Mononuclear cell (primary cell): ENCODE data around the gene TMEM86B. TPM values are rescaled to one million over a fixed set of nuclear protein-coding genes. Genes with fewer than 3 reads are reported as not detected.

ENCODE experiments used
- H3K27me3 ChIP-seq: 2 replicates; pipeline ENCODE4 v1.6.0; 2011; ENCODE audit warnings: low read length, control low read depth; ENCODE audit not compliant: insufficient read depth
- H3K4me1 ChIP-seq: 2 replicates; pipeline ENCODE4 v1.5.1; 2011; ENCODE audit warnings: mild to moderate bottlenecking, low read length, control low read depth; ENCODE audit not compliant: insufficient read depth
- H3K4me3 ChIP-seq: 2 replicates; pipeline ENCODE4 v1.5.1; 2011; ENCODE audit warnings: mild to moderate bottlenecking, low read length, moderate library complexity
- H3K9me3 ChIP-seq: 2 replicates; pipeline ENCODE4 v1.5.1; 2011; ENCODE audit warnings: low read depth, mild to moderate bottlenecking, control low read depth, low read length
- total RNA-seq: library from RNA; depleted of rRNA; stranded (reverse); fragments of >200 nt; gene quantifications from one replicate; pipeline ENCODE4 v1.2.3, GENCODE V29; 2012

TMEM86B gene
- total RNA-seq, 1 donor: 2.0 TPM

DNA sequence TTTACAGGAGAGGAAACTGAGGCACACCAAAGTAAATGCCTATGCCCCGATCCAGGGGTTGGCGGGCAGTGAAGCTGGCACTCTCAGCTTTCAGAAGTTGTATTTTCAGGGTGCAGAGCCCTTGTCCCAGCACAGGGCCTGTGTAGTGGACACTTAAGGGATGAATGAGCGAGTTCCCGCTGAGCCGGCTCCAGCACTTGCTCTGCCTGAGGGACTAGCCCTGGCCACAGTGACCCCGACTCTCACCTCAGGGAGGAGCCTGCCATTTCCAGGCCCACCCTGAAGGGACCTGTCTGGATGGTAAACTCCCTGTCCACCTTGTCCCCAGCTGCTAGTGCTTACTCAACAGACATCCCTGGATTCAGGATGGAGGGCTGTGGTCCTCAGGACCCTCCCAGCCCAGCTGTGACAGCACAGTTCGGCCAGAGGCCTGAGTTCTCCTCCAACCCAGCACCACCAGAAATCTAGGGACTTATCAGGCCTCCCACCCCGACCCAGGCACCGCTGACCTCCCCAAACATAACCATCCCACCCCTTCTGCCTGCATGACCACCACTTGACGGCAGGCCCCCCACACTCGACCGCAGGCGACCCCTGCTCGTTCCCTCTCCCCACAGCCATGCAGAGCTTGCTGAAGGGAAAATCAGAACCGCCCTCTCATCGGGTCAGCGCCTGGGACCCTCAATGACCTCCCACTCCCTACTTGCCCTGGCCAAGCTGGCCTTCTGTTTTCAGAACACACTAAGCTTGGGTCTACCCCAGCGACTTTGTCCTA is 21.9 kb upstream of the TMEM86B start:
- Histone ChIP-seq H3K9me3 (no peaks in the 10 kb centered on the region), H3K4me3 (no peak overlapping the region), H3K27me3 (no peaks in the 10 kb centered on the region), H3K4me1 (peaks cover 79% of the 10 kb centered on the region)

DNA sequence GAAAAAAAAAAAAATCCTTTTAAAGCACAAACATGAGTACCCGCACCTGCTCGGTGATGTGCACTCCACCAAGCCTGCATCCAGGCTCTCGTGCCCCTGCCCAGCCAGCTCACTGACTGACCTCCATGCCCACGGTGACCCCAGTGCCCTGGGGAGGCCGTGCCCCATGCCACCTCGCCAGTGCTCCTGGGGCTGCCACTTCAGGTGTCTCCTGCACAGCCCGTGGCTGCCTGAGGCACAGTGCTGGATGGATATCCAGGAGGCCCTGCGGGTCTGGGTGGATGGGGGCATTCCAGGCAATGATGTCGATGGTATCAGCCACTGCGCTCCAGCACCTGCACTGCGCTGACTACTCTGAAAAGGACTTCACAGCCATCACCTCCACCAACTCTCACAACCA is 21.3 kb upstream of the TMEM86B start:
- H3K4me3 ChIP-seq: no peak overlapping the region
- no peaks in the 10 kb centered on the region for H3K9me3 ChIP-seq
- H3K4me1 ChIP-seq: peaks cover 73% of the 10 kb centered on the region
- H3K27me3 ChIP-seq: no peaks in the 10 kb centered on the region

DNA sequence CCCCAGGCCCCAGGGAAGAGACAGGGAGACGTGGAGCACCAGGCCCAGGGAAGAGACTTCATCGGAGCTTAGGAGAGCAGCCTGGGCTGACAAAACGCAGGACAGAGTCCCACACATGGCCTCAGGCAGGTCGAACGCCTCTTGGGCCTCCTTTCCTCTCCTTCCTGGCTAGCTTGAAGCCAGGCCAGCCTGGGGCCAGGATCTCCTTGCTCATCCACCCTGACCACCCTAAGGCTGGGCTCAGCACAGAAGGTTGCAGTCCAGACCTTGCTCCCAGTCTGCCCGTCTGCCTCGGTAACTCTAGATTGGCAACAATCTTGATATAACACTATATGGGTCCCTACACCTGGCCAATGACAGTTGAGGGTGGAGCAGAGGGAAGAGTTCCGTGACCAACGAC is 20.1 kb upstream of the TMEM86B start:
- Histone ChIP-seq H3K4me3 (no peak overlapping the region), H3K4me1 (peaks cover 64% of the 10 kb centered on the region), H3K9me3 (no peaks in the 10 kb centered on the region), H3K27me3 (no peaks in the 10 kb centered on the region)

DNA sequence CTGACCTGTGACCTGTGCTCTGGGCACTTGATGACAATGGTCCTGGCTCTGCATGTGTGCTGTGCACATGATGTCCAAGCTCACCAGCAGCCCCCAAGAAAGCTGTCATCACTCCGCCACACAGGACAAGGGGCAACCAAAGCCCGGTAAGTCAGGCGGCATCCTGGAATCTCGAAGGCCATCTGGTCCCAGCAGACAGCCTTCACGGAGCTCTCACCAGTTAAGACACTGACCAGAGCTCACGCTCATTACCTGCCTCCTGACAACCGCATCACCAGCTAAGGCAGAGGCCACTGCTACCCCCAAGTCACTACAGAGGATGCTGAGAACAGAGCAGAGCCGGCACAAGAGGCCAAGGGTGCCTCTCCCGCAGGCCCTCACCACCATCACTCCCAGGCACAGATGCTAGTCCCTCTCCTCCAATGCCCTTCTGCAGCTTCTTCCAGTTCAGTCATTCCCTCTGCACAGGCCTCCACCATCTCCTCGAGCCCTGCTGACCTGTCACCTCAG is 19.7 kb upstream of the TMEM86B start:
- Histone ChIP-seq H3K4me1 (peaks cover 59% of the 10 kb centered on the region), H3K4me3 (no peak overlapping the region), H3K27me3 (no peaks in the 10 kb centered on the region), H3K9me3 (no peaks in the 10 kb centered on the region)

DNA sequence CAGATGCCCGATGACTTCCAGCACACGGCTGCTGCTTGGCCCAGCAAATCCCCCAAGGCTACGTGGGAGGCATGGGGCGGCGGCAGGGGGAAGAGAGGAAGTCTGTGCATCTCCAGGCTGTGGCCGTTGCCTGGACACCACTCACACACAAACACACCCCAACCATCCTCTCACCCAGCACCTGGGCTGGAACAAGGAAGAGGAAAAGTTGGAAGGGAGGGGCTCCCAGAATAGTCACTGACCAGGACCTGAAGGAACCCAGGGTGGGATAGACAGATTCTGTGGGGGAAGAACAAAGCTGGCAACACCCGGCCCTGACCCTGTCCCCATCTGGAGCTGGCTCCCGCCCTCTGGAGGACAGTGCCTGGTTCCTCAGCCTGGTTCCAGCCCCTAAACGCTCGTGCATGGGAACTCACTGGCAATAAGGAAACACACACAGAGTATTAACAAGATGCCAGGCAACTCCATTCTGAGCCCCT is 19.1 kb upstream of the TMEM86B start:
- Histone ChIP-seq H3K27me3 (no peaks in the 10 kb centered on the region), H3K4me3 (no peak overlapping the region), H3K9me3 (no peaks in the 10 kb centered on the region), H3K4me1 (peaks cover 54% of the 10 kb centered on the region)

DNA sequence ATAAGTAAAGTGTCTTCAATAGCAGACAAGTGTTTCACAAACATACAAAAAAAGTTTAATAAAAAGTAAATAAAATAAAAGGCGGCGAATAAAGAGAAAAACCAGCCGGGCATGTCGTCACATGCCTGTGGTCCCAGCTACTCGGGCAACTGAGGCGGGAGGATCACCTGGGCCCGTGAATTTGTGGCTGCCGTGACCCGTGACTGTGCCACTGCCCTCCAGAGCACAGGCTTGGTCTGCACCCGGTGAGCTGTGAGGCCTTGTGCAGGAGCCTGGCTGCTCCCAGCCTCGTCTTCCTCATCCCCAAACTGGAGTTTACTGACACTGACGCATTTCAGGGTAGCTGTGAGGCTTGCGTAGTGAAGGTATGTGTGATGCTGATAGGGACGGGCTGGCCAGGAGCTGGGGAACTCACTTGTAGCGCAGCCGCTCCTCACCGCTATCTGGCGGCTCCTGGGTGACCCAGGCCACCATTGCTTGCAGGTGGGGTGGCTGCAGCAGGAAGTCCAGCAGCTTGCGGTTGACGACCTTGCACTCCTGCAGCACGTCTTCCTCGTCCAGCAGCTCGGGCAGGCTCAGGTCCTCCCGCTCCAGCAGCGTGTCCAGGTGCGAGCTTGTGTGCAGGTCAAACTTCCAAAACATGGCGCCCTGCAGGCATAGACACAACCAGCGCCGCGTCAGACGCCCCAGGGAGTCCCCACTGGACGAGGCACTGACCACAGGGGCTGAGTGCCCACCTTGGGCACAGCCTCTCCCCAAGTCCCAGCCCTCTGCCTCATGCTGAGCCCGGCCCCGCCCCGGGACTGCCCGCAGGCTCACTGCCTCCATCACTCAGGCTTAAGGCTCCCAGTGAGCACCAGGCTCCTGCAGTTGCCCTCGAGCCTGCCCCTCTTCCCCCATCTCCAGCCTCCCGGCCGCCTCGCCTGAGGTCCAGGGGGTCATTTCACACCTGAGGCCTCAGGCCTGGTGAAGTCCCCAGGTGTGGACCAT is 18.2 kb upstream of the TMEM86B start:
- Histone ChIP-seq H3K4me1 (peaks cover 45% of the 10 kb centered on the region), H3K27me3 (no peaks in the 10 kb centered on the region), H3K9me3 (no peaks in the 10 kb centered on the region)

DNA sequence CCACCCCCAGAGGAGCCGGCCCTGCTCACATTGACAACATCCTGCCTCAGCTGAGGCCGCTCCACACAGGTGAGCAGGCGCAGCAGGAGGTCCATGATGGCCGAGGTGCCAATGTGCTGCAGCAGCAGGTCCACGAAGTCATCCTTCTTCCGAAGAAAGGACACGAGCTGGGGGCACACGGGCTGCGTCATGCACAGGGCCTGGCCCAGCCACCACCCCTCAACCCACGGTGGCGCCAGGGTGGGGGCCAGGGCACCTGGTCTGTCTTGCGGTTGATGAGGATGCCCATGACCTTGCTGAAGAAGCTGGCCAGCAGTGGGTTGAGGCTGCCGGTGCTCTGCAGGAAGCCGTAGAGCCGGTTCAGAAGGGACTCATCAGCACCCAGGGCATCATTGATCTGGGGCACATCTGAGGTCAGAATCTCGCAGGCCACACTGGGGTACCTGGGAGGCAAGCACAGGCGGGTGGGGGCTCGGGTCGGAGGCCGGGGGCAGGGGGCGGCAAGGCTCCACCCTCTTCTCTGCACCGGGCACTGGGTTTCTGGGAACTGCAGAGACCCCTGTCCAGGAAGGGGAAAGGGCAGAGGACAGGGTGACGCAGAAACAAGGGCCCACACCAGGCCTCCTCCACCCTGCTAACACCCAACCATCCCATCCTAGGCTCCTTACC is 16.8 kb upstream of the TMEM86B start:
- no peak overlapping the region for H3K4me3 ChIP-seq
- peaks cover 31% of the 10 kb centered on the region for H3K4me1 ChIP-seq
- no peaks in the 10 kb centered on the region for H3K9me3 ChIP-seq
- no peaks in the 10 kb centered on the region for H3K27me3 ChIP-seq

More for the DNA sequence above, 18.2 kb upstream of the TMEM86B start:
- H3K4me3 ChIP-seq: no peak overlapping the region

DNA sequence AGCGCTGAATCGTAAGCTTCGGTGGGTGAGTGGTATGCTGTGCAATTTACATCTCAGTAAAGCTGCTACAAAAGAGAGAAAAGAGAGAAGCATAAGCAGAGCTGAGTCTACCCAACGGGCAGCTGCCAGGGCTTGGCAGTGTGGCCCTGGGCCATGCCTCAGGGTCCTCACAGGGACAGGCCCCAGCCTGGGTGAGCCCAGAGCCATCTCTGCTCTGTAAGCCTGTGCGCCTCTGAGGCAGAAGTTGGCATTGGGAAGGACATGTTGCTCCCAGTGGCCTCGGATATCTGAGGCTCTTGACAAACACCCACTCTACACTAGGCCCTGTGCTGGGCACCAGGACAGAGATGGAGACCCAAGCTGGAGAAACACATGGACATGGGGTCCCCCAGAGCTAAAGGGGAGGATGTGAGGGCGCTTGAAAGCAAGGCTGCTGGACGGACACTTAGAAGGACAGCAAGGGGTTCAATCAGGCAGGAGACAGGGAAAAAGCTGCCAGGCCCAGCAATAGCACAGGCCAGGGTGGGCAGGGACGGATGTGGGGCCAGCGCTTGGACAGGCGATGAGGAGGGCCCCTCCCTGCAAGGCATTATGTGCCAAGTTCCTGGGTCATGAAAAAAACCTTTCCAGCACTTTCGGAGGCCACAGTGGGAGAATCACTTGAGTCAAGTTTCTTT is 15.6 kb upstream of the TMEM86B start:
- no peaks in the 10 kb centered on the region for H3K27me3 ChIP-seq
- H3K4me1 ChIP-seq: peaks cover 20% of the 10 kb centered on the region
- H3K9me3 ChIP-seq: no peaks in the 10 kb centered on the region
- no peak overlapping the region for H3K4me3 ChIP-seq

DNA sequence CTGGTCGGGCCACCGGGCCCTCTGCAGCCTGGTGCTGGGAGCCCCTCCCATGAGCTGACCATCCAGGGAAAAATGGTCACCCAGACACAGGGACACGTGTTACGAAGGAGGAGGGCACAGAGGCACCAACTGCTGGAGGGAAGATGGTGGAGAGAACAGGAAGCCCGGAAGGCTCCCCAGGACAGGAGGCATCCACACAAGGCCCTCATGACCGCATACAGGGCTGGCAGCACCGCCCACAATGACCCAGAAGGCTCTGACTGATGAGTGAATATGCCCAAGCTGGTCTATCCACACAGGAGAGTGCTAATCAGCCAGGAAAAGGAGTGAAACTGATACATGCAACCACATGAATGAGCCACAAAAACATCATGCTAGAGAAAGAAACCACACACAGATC is 14.0 kb upstream of the TMEM86B start:
- no peaks in the 10 kb centered on the region for H3K27me3 ChIP-seq
- peaks cover 4% of the 10 kb centered on the region for H3K4me1 ChIP-seq
- no peak overlapping the region for H3K4me3 ChIP-seq
- H3K9me3 ChIP-seq: no peaks in the 10 kb centered on the region

DNA sequence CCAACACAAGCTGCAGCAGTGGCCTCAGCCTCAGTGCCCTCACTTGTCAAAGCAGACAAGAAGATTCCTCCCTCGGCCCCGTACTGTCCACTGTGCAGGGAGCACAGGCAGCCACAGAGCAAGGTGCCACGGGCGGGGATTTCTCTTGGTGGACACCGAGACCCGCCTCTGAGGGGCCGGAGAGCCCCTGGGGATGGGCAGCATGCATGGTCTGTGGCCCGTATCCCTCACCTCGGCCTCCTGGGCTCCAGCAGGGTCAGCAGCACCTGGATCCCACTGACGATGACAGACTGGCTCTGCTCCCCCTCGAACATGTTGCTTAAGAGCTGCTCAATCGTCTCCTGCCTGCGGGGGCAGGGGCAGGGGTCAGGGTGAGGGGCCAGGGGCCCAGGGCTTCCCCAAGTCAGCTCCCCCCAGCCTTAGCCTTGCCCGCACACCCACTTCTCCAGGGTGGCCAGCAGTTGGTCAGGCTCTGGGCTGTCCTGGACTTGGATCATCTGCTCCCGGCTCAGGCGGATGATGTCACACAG is 13.4 kb upstream of the TMEM86B start:
- Histone ChIP-seq H3K4me3 (no peak overlapping the region), H3K9me3 (no peaks in the 10 kb centered on the region), H3K4me1 (no peaks in the 10 kb centered on the region), H3K27me3 (no peaks in the 10 kb centered on the region)

DNA sequence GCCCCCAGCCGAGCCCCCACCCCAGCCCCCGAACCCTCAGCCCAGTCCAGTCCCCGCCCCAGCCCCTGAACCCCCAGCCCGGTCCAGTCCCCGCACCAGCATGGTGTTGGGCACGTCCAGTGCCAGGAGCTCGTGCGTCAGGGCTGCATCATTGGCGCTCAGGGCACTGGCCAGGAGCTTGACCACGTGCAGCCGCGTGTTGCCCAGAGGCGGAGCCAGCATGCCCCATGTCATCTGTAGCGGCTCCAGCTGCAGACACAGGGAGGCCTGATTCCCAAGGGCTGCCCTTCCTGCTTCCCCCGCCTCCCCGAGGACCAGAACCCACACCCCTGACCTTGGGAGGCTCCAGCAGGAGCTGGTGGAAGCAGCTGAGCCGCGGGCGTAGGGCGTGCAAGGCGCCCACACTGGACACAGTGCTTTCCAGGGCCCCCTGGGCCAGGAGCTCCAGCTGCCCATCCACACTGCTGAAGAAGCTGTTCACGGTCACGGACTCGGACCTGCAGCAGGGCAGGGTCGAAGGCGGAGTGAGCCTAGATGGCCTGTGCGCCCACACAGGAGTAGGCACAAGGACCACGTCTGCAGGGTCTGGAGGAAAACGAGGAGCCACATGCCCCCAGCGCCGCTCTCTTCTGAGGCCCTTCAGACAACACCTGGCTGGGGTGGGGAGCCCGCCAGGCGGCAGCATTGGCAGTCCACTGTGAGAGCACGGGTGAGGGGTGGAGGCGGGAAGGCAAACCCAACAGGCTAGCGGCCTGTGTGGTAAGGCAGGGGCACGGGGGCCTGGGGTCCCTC is 12.8 kb upstream of the TMEM86B start:
- H3K9me3 ChIP-seq: no peaks in the 10 kb centered on the region
- no peaks in the 10 kb centered on the region for H3K27me3 ChIP-seq
- no peak overlapping the region for H3K4me3 ChIP-seq
- no peaks in the 10 kb centered on the region for H3K4me1 ChIP-seq

DNA sequence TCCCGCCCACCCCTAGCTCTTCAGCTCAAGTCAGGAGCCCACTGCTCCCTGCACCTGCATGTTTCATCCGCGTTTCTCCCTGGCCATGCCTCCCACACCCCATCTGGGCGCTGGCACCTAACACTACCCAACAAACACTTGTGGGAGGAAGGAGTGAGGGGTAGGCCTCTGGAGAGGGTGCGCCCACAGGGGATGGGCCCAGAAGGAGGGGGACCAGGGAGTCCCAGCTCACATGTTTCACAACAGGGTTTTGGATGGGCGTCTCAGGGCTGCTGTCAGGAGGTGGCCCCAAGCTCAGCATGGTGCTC is 12.1 kb upstream of the TMEM86B start:
- H3K4me1 ChIP-seq: no peaks in the 10 kb centered on the region
- H3K9me3 ChIP-seq: no peaks in the 10 kb centered on the region
- H3K27me3 ChIP-seq: no peaks in the 10 kb centered on the region
- no peak overlapping the region for H3K4me3 ChIP-seq

DNA sequence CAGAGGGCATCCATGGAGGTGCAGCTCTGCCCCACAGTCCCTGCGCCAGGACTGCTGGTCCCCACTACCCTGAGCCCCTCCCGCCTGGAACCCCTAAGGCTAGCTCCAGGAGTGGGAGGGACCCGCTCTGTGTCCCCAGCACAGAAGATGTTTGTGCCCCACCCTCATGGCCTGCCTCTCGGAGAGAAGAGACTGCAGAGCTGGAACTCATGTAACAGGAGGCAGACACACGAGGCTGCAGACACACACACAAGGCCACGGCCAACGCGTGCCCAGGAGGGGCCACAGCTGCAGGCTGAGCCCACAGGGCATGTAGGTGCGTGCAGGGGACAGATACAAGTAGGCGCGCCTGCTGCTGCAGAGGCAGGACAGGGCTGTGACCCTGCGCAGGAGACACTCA is 10.4 kb upstream of the TMEM86B start:
- no peaks in the 10 kb centered on the region for H3K9me3 ChIP-seq

DNA sequence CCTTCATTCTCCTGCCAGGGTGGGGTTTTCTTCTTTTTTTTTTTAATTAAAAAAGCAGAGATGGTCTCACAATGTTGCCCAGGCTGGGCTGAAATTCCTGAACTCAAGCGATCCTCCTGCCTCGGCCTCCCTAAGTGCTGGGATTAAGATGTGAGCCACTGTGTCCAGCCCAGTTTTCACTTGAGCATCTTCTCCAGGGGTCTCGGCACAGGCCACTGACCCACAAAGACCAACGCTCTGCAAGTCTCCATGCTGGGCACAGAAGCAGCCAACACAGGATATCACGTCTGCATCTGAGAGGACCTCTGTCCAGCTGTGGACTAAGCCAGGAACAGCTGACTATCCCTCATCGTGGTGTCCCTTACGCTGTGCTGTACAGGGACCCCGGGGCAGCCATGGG is 9.5 kb upstream of the TMEM86B start:
- H3K9me3 ChIP-seq: no peaks in the 10 kb centered on the region

More for the DNA sequence above, 10.4 kb upstream of the TMEM86B start:
- Histone ChIP-seq H3K27me3 (no peaks in the 10 kb centered on the region), H3K4me3 (no peak overlapping the region), H3K4me1 (no peaks in the 10 kb centered on the region)

More for the DNA sequence above, 9.5 kb upstream of the TMEM86B start:
- no peak overlapping the region for H3K4me3 ChIP-seq
- H3K4me1 ChIP-seq: no peaks in the 10 kb centered on the region
- H3K27me3 ChIP-seq: no peaks in the 10 kb centered on the region
